Spleen (tissue), 11 donors: ENCODE results near the gene PARD3. TPM values are rescaled to one million over a fixed set of nuclear protein-coding genes. Genes with fewer than 3 reads are reported as not detected.

Experiments
- DNase-seq: peaks from one replicate; pipeline ENCODE4 v3.0.0-alpha.2; 2020
- H3K27ac ChIP-seq, 8 donors: fragments of 200-600 bp; sonication (generic) in 7 of 8; 1 replicate in 4 of 8; 2 replicates in 4 of 8; pipeline versions ENCODE4 v1.5.0 to v1.8.0; 2016 to 2021; ENCODE audit warnings: inconsistent platforms in 4 of 8, mild to moderate bottlenecking in 4 of 8, moderate library complexity in 1 of 8
- H3K27me3 ChIP-seq, 7 donors: fragments of 200-600 bp; sonication (generic) in 6 of 7; replicated peaks in 1 of 7; 1 replicate in 4 of 7; 2 replicates in 3 of 7; pipeline versions ENCODE4 v1.5.0 to v1.8.0; 2016 to 2021; ENCODE audit warnings: inconsistent platforms in 3 of 7, mild to moderate bottlenecking in 1 of 7
- H3K36me3 ChIP-seq, 6 donors: fragments of 200-600 bp; sonication (generic) in 5 of 6; 1 replicate in 4 of 6; 2 replicates in 2 of 6; pipeline versions ENCODE4 v1.5.0 to v1.8.0; 2016 to 2021; ENCODE audit warnings: inconsistent platforms in 2 of 6
- H3K4me1 ChIP-seq, 6 donors: fragments of 200-600 bp; sonication (generic) in 5 of 6; 1 replicate in 3 of 6; 2 replicates in 3 of 6; pipeline versions ENCODE4 v1.5.0 to v1.8.0; 2016 to 2021; ENCODE audit warnings: inconsistent platforms in 3 of 6
- H3K4me3 ChIP-seq, 8 donors: fragments of 200-600 bp; sonication (generic) in 7 of 8; 1 replicate in 4 of 8; 2 replicates in 4 of 8; pipeline versions ENCODE4 v1.5.0 to v1.8.0; 2016 to 2021; ENCODE audit warnings: inconsistent platforms in 4 of 8, mild to moderate bottlenecking in 4 of 8, moderate library complexity in 2 of 8
- H3K9me3 ChIP-seq, 8 donors: fragments of 200-600 bp; sonication (generic) in 7 of 8; 1 replicate in 4 of 8; 2 replicates in 4 of 8; pipeline versions ENCODE4 v1.5.0 to v1.8.0; 2016 to 2021; ENCODE audit warnings: inconsistent platforms in 4 of 8
- POLR2A ChIP-seq, 3 donors: fragments of 450-650 bp; IDR thresholded peaks; one replicate each; pipeline ENCODE4 v1.5.1; 2017; ENCODE audit warnings: antibody characterized with exemption in 3 of 3, mild to moderate bottlenecking in 1 of 3
- POLR2AphosphoS5 ChIP-seq, 3 donors: sonication (generic); formaldehyde crosslinking; IDR thresholded peaks; one replicate each; pipeline ENCODE4 v1.5.1; 2017; ENCODE audit warnings: antibody characterized with exemption in 3 of 3
- whole genome bisulfite sequencing, 5 donors: extraction: QIAGEN DNeasy Blood & Tissue Kit in 3 of 5; methylation state at CpG; one replicate each; pipeline versions ENCODE4 v1.1.5 to v1.1.7; 2013 to 2018; 5-methylcytosine and 5-hydroxymethylcytosine counted together
- intact Hi-C: fragments of 100-400 bp; cut with DNase I; formaldehyde crosslinking; loops from one replicate; pipeline ENCODE4 v1.15.0; 2023; ENCODE audit warnings: low total_unique reads
- polyA plus RNA-seq, 3 donors: library from polyadenylated mRNA; stranded (reverse); fragments of 200-250 nt; gene quantifications; one replicate each; pipeline ENCODE4 v1.2.1, GENCODE V29; 2013
- total RNA-seq, 7 donors: library from RNA; depleted of rRNA in 3 of 7; stranded (reverse); fragments of >200 nt in 3 of 7; fragmentation: NEBNext Ultra II Directional in 4 of 7; extraction: Animal tissue kit (Norgen Biotek cat#: 25700) in 4 of 7; gene quantifications; one replicate each; pipeline versions ENCODE4 v1.1.0 to v1.2.1, GENCODE V29; 2016 to 2021
- TF ChIP-seq, protein P1 (sequence below), 11 experiments: fragments of 200-600 bp in 7 of 11; fragments of 450-650 bp in 4 of 11; sonication (generic) in 4 of 11; IDR thresholded peaks in 8 of 11; conservative IDR thresholded peaks in 3 of 11; 1 replicate in 7 of 11; 2 replicates in 4 of 11; pipeline versions ENCODE4 v1.4.0 to v1.8.0; 2016 to 2021; ENCODE audit warnings: antibody characterized with exemption in 11 of 11, inconsistent platforms in 4 of 11, mild to moderate bottlenecking in 1 of 11
- donor health status: healthy with polysubstance abuse.
- donor health status: DM: no; HTN: no; CAD: no; lungs with moderate emphysema.
- donor health status: DM: no; HTN: no; CAD: no.
- donor health status: Bipolar disorder and iron deficiency.
- donor health status: healthy.
- donor health status: DM: no; HTN: no; CAD: no.
- donor health status: DM: yes; HTN: yes; CAD: no.

The PARD3 gene
- total and polyA plus RNA-seq, 10 donors, result 2.8 to 18.9 (median 10.8) TPM

DNA sequence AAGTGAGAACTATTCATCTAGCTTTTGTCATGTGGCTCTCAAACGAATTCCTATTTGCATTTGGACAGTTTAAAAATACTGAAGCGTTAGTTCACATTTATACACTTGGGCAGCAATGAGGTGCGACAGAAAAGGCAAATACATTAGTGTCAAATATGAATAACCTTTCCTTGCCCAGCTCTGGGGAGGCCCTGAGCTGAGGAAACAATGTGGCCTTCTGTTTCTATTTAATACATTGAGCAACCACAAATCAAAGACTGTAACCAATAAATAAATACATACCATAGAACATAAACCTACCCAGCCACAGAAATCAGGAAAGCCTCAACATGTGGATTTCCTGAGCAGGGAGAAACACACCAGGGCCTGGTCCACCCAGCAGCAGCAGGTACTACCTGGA lies 585.2 kb downstream of the PARD3 start:
- peaks cover 0 to 16% (median 7%) of the 10 kb centered on the region in 8 donors for H3K9me3 ChIP-seq
- intact Hi-C loops, result no loop called here
- H3K36me3 ChIP-seq, result no peaks in the 10 kb centered on the region
- TF ChIP-seq POLR2A (IDR thresholded peaks at IDR 0.05) (no peak), POLR2AphosphoS5 (IDR thresholded peaks at IDR 0.05) (no peak)
- TF ChIP-seq, protein P1, sequence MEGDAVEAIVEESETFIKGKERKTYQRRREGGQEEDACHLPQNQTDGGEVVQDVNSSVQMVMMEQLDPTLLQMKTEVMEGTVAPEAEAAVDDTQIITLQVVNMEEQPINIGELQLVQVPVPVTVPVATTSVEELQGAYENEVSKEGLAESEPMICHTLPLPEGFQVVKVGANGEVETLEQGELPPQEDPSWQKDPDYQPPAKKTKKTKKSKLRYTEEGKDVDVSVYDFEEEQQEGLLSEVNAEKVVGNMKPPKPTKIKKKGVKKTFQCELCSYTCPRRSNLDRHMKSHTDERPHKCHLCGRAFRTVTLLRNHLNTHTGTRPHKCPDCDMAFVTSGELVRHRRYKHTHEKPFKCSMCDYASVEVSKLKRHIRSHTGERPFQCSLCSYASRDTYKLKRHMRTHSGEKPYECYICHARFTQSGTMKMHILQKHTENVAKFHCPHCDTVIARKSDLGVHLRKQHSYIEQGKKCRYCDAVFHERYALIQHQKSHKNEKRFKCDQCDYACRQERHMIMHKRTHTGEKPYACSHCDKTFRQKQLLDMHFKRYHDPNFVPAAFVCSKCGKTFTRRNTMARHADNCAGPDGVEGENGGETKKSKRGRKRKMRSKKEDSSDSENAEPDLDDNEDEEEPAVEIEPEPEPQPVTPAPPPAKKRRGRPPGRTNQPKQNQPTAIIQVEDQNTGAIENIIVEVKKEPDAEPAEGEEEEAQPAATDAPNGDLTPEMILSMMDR (IDR thresholded peaks at IDR 0.05 in 8 of 11, conservative IDR thresholded peaks at IDR 0.05 in 3 of 11), result no peak
- H3K27ac ChIP-seq, result no peak overlapping the region
- no peaks in the 10 kb centered on the region for H3K4me1 ChIP-seq
- DNase-seq, result no peak
- H3K27me3 ChIP-seq, result no peaks in the 10 kb centered on the region
- no peak overlapping the region for H3K4me3 ChIP-seq
- WGBS, 5 donors, result 72 to 85% (median 80%) methylated on average over 3 of the region's 3 CpGs

DNA sequence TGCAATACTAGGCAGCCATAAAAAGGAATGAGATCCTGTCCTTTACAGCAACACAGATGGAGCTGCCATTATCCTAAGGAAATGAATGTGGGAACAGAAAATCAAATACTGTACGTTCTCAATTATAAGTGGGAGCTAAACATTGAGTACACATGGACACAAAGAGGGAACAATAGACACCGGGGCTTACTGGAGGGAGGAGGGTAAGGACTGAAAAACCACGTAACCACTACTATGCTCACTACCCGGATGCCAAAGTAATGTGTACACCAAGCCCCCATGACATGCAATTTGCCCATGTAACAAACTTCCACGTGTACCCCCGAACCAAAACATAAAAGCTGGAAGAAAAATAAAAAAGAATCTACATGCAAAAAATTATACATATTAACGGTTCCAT lies 587.0 kb downstream of the PARD3 start:
- no peak overlapping the region for H3K27ac ChIP-seq
- H3K9me3 ChIP-seq, result peaks cover 0 to 16% (median 7%) of the 10 kb centered on the region in 8 donors
- H3K4me1 ChIP-seq, result no peaks in the 10 kb centered on the region
- no peaks in the 10 kb centered on the region for H3K27me3 ChIP-seq
- intact Hi-C loops, result no loop called here
- TF ChIP-seq POLR2A (IDR thresholded peaks at IDR 0.05), result no peak
- TF ChIP-seq, protein P1 (IDR thresholded peaks at IDR 0.05 in 8 of 11, conservative IDR thresholded peaks at IDR 0.05 in 3 of 11), result no peak
- TF ChIP-seq POLR2AphosphoS5 (IDR thresholded peaks at IDR 0.05), result no peak
- 60 to 68% (median 64%) methylated on average over 7 of the region's 7 CpGs for WGBS, 5 donors
- H3K36me3 ChIP-seq, result no peaks in the 10 kb centered on the region
- H3K4me3 ChIP-seq, result no peak overlapping the region
- DNase-seq, result no peak

DNA sequence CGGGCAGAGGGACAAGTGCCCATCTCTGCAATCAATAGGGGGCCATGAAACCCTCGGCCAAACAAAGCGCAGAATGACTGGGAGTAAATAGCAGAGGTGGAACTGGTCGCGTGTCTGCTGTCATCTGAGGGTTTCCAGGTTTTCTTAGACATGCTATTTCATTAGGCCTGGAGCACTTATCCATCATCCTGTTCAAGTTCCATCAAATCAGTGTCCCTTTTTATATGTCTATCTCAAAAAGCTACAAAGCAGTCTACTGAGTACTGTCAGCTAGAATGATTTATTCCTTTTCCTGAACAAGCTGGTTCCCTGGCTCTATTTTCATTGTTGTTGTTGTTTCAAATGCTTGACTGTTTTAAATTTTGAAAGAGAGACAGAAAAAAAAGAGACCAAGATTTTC lies 590.5 kb downstream of the PARD3 start:
- Histone ChIP-seq H3K27ac (no peak overlapping the region), H3K36me3 (no peaks in the 10 kb centered on the region), H3K9me3 (peaks cover 0 to 16% (median 7%) of the 10 kb centered on the region in 8 donors), H3K4me3 (no peak overlapping the region), H3K27me3 (no peaks in the 10 kb centered on the region), H3K4me1 (no peaks in the 10 kb centered on the region)
- 81 to 92% (median 87%) methylated on average over 5 of the region's 5 CpGs for WGBS, 5 donors
- TF ChIP-seq, protein P1 (IDR thresholded peaks at IDR 0.05 in 8 of 11, conservative IDR thresholded peaks at IDR 0.05 in 3 of 11), result no peak
- TF ChIP-seq POLR2AphosphoS5 (IDR thresholded peaks at IDR 0.05) (no peak), POLR2A (IDR thresholded peaks at IDR 0.05) (no peak)
- DNase-seq, result no peak
- intact Hi-C loops, result no loop called here

DNA sequence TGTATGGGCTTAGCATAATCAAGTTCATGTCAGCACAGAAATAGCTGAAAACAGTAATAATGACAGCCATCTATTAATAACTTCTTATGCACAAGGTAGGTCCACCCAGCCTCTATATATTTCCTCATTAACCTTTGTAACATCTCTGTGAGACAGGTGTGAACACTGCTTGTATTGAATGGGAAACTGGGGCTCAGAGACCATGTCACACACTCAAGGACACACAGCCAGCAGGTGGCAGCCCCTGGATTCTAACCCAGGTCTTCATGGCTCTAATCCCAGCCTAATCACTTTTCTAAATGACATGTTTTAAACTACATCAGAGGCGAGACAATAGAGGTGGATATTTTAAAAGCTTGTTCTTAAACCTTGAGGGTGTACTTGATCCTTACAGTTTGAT lies 591.4 kb downstream of the PARD3 start:
- no peak overlapping the region for H3K27ac ChIP-seq
- no peak for DNase-seq
- no peaks in the 10 kb centered on the region for H3K36me3 ChIP-seq
- 71 to 87% (median 76%) methylated on average over 1 of the region's 1 CpG for WGBS, 5 donors
- H3K9me3 ChIP-seq, result peaks cover 0 to 16% (median 7%) of the 10 kb centered on the region in 8 donors
- intact Hi-C loops, result no loop called here
- no peaks in the 10 kb centered on the region for H3K27me3 ChIP-seq
- H3K4me1 ChIP-seq, result no peaks in the 10 kb centered on the region
- H3K4me3 ChIP-seq, result no peak overlapping the region
- TF ChIP-seq, protein P1 (IDR thresholded peaks at IDR 0.05 in 8 of 11, conservative IDR thresholded peaks at IDR 0.05 in 3 of 11), result no peak
- TF ChIP-seq POLR2AphosphoS5 (IDR thresholded peaks at IDR 0.05) (no peak), POLR2A (IDR thresholded peaks at IDR 0.05) (no peak)
